Stimulated activated CD8-positive, alpha-beta memory T cell treated with anti-CD3 and anti-CD28 coated beads, Interleukin-4, amount 100 ng/mL, for 24 hours (primary cell): ENCODE measurements around the gene ADAMTS17.

Experiments used
- DNase-seq: peaks from one replicate; pipeline ENCODE4 v3.0.0-alpha.2; 2020; ENCODE audit warnings: low read depth

Gene ADAMTS17

DNA sequence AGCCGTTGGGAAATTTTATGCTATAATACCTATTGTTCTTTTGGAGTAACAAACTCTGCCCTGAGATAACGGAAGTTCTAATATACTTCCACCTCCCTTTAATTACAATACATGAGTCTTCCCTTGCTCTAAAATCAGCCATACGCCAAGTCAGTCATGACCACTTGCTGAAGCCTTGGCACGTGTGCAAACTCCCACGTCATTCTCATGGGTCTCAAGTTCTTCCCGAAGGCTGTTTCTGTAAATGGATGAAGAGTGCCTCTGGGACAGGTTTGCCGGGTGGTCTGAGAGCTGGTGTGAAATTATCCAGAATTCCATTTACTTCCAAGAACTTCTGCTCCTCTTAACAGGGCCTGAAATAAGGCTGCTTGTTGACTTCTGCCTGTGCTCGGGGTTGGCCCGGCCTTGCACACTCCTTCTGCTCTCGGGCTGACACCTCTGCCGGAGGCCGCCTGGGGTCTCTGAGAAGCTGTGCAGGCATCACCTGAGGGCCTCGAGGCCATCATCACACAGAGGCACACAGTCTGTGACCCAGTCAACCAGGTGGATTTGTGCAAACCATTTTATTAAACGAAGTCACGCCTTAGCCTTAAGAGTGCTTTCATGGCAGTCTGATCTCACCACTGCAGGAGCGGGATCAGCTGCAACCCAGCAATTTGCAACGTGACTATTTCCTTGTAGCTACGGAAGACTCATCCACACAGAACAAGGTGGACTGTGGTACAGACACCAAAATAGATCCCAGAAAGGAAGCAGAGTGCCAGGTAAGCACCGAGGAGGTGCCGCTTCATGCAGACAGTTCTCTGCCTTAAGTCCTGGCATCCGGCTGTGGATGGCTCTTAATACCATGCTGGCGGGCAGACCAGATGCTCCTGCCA, 120.1 kb downstream of the ADAMTS17 start:
- no peak for DNase-seq

- DNase-seq = no peak
Observed at GRCh38 chr15:100220058-100220768, 121.6 kb downstream of the ADAMTS17 start.

DNA sequence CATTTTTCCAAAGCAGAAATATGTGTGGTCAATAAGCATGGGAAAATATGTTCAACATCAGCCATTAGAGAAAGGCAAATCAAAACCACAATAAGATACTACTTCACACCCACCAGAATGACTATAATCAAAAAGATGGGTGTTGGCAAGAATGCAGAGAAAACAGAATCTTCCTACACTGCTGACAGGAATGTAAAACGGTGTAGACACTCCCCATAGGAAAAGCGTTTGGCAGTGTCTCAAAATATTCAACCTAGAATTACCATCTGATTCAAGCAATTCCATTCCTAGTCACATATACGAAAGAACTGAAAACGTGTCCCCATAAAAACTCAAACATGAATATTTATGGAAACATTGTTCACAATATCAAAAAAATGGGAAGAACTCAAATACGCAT, 123.3 kb downstream of the ADAMTS17 start:
- DNase-seq = no peak

DNA sequence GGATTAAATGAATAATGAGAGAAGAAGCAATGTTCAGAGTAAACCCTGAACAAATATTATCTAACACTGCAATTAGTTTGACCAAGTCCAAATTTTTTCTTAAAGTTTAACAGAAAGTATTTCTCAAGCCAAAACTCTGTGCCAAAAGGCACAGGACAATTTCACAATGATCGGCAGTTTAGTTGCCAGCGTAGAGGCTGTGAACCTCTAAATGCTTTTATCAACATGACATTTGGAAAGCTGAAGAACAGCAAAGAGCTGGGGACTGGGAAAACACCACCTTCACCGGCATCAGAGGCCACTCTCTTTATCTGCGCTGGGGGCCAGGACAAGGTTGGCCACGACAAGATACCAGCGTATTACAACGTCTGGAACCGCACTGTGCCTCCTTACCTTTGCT, 125.6 kb downstream of the ADAMTS17 start:
- no peak for DNase-seq

DNA sequence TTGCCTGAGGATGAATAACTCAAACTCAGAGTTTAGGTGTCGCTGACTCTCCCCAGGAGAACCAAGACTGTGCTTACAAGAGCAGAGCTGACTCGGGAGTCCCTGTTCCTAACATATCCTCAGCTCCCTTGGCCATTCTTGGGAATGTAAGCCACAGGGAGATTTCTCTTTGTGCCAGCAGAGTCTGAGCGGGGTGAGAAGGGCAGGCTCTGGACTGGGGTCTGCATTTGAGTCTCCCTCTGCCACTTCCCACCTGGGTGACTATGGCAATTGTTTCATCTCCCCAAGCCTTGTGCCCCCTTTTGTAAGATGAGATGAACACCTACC, 126.0 kb downstream of the ADAMTS17 start:
- no peak for DNase-seq

DNA sequence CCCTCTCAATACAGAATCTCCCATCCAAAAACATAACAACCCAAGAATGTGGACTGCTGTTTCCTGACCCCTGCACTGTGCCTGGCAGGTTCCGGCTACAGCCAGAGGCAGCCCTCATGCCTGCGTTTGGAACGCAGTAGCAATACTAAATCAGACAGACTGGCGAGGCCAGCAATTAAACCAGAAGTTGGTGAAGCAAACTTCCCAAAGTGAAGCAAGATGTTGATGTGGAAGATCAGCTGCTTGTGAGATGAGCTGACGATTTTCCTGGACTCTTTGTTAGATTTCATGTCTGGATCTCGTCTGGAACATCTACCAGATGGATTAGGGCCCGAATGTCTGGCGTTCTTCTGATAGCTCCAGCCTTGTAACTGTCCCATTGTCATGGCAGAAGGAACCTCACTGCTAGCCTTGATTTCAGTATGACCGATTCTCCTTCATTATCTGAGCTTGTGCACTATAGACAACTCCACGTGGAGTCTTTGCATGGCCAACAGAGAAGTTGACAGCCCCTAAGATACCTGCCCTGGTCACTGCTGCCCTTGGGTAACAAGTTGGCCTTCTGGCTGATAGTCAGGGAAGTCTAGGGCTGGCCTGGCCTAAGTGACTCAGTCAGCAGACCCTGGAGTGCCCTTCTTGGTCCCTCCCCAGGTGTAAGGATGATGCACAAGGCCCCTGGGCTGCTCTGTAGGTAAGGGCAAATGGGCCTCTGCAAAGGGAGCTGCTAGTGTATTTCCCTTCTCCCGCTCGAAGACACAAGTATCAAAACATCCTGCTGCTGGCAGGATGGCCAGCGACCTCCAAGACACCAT, 126.5 kb downstream of the ADAMTS17 start:
- no peak for DNase-seq

GRCh38 chr15:100211855-100212850, 129.6 kb downstream of the ADAMTS17 start:
- no peak for DNase-seq

GRCh38 chr15:100210338-100210737, 131.4 kb downstream of the ADAMTS17 start:
- no peak for DNase-seq

DNA sequence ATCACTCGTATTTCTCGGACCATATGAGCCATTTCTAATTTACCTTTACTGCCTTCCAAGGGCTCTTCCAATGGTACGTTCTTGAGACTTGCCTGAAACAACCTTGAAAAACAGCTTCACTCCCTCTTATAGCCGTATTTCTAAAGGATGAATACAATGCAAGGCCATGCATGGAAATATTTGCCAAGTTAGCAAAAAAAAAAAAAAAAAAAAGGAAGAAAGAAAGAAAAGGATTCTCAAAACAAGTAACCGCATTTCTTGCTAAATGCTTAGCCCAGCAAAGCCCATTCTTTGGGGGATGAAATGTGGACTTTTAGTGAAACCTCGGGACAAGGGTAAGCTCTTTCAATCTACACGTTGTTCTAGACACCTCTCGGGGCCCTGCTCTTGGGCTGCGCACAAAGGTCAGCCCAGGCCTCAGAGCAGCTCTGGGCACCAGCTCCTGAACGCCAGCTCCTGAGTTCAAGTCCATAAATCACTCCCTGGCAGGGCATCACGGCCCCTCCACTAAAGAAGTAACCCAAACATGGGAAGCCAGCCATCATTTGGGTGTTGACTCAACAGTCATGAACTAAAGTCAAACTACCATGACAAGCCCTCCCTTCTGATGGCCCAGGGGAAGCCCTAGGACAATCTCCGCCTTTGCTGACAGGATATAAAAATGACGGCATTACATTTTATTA, 132.7 kb downstream of the ADAMTS17 start:
- no peak for DNase-seq

GRCh38 chr15:100207053-100207452, 134.7 kb downstream of the ADAMTS17 start:
- no peak for DNase-seq

DNA sequence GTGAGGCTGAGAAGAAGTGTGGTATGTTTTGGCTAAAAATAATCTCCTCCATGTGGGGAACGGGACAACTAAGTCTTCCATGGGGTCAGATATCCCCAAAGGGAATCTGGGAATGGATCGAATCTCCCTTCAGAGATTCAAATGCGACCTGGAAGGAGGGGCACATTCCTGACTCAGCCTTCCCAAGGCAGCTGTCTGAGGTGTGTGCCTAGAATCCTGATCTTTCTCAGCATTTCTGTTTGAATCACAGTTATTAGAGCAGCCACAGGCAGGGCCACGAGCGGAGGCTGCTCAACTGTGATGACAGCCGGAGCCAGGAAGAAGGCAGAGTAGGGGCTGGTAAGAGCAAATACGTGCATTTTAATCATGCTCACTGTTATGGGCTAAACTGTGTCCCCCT, 135.1 kb downstream of the ADAMTS17 start:
- no peak for DNase-seq

DNA sequence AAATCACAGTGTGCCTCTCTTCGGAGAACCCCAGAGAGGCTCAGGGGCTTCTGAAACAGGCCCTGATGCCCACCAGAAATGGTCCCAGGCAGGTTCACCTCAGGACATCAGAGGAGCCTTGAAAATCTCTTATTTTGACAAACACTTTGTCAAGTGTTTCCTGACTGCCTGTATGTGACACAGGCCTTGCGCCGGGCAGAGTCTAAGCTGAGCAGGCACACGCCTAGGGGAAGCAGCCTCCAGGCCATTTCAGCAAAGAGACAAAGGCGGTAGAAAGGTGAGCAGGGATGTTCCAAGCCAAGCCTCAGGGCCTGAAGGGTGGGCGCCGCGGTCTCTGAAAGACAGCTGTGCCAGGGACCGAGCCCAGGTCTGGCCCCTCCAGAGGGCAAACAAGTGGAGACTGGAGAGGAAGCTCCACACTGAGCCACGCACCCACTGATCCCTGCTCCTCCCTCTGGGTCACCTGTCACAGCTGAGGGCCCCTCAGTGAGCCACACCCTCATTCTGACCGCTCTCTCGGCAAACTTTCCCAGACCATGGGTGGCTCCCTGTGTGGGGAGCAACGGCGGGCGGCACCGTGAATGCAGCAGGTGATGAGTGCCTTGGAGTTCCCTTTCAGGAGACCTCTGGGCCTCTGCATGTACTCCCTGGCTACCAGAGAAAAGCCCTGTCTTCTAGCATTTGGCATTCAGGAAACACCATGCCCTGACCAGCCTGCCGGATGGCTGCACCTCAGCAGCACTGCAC, 136.1 kb downstream of the ADAMTS17 start:
- DNase-seq = no peak

DNA sequence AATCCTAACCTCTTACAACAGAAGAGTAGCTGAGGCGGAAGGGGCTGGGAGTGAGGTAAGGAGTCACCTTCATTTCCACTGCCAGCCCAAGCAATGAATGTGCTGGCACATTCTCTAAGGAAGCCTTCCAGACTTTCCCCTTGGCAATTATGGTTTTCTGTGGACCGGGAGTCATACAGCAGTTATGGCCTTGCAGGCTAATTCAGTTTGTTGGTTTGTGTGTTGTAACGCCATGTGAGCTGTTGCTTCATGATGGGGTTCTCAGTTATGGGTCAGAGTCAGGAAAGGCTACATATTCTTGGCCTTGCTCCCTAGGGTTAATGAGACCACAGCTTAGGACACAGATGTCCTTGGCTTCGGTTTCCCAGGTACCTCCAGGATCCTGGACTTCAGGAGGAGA, 137.0 kb downstream of the ADAMTS17 start:
- DNase-seq = no peak

DNA sequence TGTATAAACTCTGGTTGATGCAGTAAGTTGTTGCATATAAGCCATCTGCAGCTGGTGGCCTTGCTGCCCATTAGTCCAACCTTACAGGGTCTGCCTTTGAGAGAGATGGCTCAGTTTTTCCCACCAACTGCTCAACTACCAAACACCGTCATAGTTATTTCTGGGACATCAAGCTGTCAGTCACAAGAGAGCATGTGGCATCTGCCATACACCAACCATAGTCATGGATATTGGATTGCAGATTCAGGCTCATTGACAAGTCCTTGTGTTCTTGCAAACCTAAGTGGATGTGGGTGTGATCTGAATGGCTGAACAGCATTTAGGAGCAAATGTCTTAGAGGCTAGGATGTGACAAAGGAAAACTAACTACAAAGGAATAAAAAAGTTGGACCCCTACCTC, 137.6 kb downstream of the ADAMTS17 start:
- no peak for DNase-seq

GRCh38 chr15:100202309-100202960, 139.3 kb downstream of the ADAMTS17 start:
- no peak for DNase-seq

DNA sequence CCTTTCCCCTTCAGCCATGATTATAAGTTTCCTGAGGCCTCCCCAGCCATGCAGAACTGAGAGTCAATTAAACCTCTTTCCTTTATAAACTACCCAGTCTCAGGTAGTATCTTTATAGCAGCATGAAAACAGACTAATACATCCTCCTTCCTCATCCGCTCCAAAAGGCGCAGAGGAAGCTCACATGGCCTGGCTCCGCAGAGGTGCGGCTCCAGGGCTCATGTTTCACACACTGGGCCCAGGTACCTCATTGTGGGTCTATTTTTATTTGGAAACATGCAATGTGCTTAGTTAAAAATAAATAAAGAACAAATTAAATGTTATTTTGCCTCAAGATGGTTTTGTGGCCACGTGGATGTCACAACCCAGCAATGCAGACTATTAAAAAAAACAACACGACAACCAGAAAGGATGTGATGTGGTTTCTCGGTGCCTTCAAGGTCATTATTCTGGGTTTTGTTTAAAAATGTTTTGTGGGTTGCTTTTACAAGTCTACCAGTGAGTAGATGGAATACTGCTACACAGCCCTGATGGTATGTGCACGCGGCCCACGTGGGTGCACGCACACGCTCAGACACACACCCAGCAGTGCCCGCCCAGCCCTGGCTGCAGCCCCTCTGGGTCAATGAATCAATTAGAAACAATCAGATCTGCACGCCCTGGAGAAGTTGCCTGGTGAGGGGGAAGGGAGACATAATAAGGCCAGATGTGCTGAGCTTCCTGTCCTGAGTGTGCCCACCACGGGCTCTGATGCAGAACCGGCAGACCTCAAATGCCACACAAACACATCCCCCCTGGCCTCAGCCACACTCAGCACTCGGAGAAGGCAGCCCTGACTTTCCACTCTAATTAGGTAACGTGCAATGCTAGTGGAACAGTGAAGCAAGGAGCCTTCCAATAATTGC, 140.1 kb downstream of the ADAMTS17 start:
- peak; percentile 24 for DNase-seq

DNA sequence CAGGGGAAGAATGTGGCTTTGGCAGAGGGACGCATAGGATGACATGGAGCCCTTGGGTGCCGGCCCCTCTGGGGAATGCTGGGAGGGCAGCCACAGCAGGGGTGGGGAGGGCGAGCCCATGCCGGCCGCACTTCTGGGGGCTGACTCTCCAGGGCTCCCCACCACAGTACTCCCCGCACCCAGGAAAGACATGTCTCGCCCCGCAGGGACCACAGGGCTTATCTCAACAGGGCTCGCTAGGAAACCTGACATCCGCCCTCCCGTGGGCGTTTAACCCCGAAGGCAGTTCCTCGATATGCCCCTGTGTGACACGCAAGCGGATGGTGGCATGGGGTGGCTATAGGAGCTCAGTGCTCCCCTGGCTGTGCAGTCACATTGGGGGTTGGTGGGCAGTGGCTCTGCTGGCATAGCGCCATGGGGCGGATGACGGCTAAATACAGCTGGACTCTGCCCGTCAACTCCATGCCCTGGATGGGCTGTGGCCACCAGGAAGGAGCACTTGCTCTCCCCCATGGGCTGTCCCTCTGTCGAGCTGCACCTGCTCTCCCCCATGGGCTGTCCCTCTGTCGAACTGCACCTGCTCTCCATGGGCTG, 141.4 kb downstream of the ADAMTS17 start:
- DNase-seq = no peak

GRCh38 chr15:100199711-100200286, 142.0 kb downstream of the ADAMTS17 start:
- no peak for DNase-seq
